Measurements from ENCODE around the gene FSD1. TPM values are rescaled to one million over a fixed set of nuclear protein-coding genes. Genes with fewer than 3 reads are reported as not detected.
A peak's percentile ranks its signal among the peaks of the same experiment; 100 is the strongest.

The FSD1 gene
- total RNA-seq, 4 donors from 2014 or later: 0.29 to 0.50 TPM; not detected in 2

GRCh38 chr19:4360641-4361151 lies 56.3 kb downstream of the FSD1 start:
- DNase-seq (ENCODE audit: extremely low spot score): no peak
- Histone ChIP-seq H3K27ac (replicated peaks in 1 of 4) (peak overlapping the region; percentile 23 to 63 (median 46)), H3K36me3 (peaks cover 46 to 85% (median 77%) of the 10 kb centered on the region in 4 donors), H3K4me1 (peaks cover 0 to 25% (median 20%) of the 10 kb centered on the region in 4 donors), H3K9me3 (no peaks in the 10 kb centered on the region), H3K4me3 (no peak overlapping the region), H3K27me3 (no peaks in the 10 kb centered on the region)
- intact Hi-C loops (cut with DNase I): no loop called here
- 61% methylated on average over 7 of the region's 12 CpGs for WGBS
- TF ChIP-seq CTCF (IDR thresholded peaks at IDR 0.05) (no peak), EP300 (IDR thresholded peaks at IDR 0.05) (no peak), POLR2A (IDR thresholded peaks at IDR 0.05; ENCODE audit: low read depth) (no peak), POLR2AphosphoS5 (IDR thresholded peaks at IDR 0.05) (no peak)

DNA sequence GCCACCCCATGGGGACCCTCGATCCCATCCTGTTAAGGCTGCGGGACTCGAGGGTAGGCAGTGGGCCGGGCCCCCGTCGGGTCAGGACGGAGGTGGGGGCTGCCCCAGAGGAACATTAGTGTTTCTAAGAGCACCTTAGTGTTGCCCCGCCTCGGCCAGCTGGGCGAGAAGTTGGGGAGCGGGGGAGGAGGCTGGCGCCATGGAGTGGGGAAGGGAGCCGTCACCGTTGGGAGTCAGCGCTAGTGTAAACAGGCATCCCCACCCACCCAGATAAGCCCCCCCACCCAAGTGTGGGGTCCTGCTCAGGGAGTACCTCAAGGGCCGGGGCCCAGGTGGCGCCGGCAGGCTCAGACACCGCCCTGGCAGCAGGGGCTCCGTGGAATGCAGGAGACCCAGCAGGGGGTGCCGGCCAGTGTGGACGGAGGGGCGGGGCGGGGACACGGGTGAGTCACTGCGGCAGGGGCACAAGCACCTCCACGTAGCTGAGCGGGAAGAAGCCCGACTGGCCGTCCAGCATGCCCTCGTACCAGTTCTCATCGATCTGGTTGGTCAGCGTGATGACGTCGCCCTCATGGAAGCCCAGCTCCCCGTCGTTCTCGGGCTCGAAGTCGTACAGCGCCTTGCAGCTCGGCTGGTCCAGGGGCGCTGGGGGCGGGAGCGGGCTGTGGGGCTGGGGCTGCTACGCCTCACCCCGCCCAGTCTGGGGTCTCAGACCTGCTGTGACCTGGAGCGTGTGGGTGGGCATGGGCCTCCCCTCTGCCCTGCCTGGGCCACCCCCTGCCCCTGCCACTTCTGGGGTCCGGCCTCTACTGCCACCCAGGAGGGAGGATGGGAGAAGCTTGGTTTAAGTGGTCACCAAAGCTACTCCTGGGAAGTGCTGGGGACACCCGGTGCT lies 57.0 kb downstream of the FSD1 start:
- TF ChIP-seq POLR2A (IDR thresholded peaks at IDR 0.05; ENCODE audit: low read depth) (no peak), CTCF (IDR thresholded peaks at IDR 0.05) (no peak), POLR2AphosphoS5 (IDR thresholded peaks at IDR 0.05) (no peak), EP300 (IDR thresholded peaks at IDR 0.05) (no peak)
- peaks cover 52 to 89% (median 80%) of the 10 kb centered on the region in 4 donors for H3K36me3 ChIP-seq
- H3K9me3 ChIP-seq: no peaks in the 10 kb centered on the region
- intact Hi-C loops (cut with DNase I): no loop called here
- H3K4me1 ChIP-seq: peaks cover 0 to 25% (median 20%) of the 10 kb centered on the region in 4 donors
- no peak overlapping the region for H3K4me3 ChIP-seq
- 94% methylated on average over 23 of the region's 50 CpGs for WGBS
- no peaks in the 10 kb centered on the region for H3K27me3 ChIP-seq
- peak overlapping the region; percentile 23 to 63 (median 46) for H3K27ac ChIP-seq (replicated peaks in 1 of 4)
- DNase-seq (ENCODE audit: extremely low spot score): no peak

GRCh38 chr19:4362101-4362828 lies 57.9 kb downstream of the FSD1 start:
- H3K4me1 ChIP-seq: peaks cover 0 to 30% (median 21%) of the 10 kb centered on the region in 4 donors
- H3K4me3 ChIP-seq: no peak overlapping the region
- H3K27me3 ChIP-seq: no peaks in the 10 kb centered on the region
- H3K36me3 ChIP-seq: peaks cover 52 to 97% (median 86%) of the 10 kb centered on the region in 4 donors
- TF ChIP-seq CTCF (IDR thresholded peaks at IDR 0.05): no peak
- H3K27ac ChIP-seq (replicated peaks in 1 of 4): peak overlapping the region in 1 of 4 donors; percentile 63
- no peaks in the 10 kb centered on the region for H3K9me3 ChIP-seq
- DNase-seq (ENCODE audit: extremely low spot score): no peak
- 85% methylated on average over 20 of the region's 32 CpGs for WGBS
- intact Hi-C loops (cut with DNase I): no loop called here

GRCh38 chr19:4362831-4363545 lies 58.6 kb downstream of the FSD1 start:
- 73% methylated on average over 5 of the region's 22 CpGs for WGBS
- H3K4me3 ChIP-seq: no peak overlapping the region
- TF ChIP-seq POLR2AphosphoS5 (IDR thresholded peaks at IDR 0.05) (no peak), EP300 (IDR thresholded peaks at IDR 0.05) (no peak), CTCF (IDR thresholded peaks at IDR 0.05) (no peak), POLR2A (IDR thresholded peaks at IDR 0.05; ENCODE audit: low read depth) (no peak)
- DNase-seq (ENCODE audit: extremely low spot score): no peak
- no peaks in the 10 kb centered on the region for H3K9me3 ChIP-seq
- H3K27me3 ChIP-seq: no peaks in the 10 kb centered on the region
- H3K4me1 ChIP-seq: peaks cover 5 to 37% (median 28%) of the 10 kb centered on the region in 4 donors
- H3K27ac ChIP-seq (replicated peaks in 1 of 4): no peak overlapping the region
- intact Hi-C loops (cut with DNase I): no loop called here
- H3K36me3 ChIP-seq: peaks cover 52 to 91% (median 85%) of the 10 kb centered on the region in 4 donors
